Measurements from ENCODE around the gene HOXB3.

HOXB3 gene

DNA sequence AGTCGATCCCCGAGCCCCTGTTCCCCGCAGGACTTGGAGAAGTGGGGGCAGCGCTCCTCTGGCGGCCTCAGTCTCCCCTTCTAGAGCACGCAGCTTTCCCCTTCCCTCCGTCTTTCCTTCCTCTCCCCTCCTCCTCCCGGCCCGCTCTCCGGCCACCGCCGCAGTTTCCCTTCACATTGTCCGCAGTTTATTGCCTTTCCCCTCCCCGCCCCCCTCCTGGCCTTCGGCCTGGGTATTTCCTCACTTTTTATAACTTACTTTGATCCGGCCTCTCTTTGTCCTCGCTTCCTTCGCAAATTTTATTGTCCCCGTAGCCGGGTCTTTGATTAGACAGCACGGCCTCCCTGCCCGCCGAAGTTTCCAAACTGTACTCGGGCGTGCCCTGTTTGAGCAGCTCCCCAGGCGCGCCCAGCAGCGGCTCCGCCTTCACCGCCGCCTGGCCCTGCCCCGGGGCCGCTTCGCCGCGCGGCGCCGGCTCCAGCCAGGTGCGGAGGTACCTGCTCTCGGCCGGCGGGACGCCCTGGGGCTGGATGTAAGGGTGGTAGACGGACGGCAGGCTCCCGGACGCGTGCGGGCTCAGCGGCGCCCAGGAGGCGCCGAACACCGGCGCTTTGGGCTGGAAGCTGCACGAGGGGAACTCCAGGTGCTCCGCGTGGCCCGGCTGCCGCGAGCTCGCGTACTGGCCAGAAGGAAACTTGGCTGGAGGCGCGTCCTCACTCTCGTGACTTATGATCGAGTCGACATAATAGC, 35.6 kb upstream of the HOXB3 start:
- no peak for DNase-seq

DNA sequence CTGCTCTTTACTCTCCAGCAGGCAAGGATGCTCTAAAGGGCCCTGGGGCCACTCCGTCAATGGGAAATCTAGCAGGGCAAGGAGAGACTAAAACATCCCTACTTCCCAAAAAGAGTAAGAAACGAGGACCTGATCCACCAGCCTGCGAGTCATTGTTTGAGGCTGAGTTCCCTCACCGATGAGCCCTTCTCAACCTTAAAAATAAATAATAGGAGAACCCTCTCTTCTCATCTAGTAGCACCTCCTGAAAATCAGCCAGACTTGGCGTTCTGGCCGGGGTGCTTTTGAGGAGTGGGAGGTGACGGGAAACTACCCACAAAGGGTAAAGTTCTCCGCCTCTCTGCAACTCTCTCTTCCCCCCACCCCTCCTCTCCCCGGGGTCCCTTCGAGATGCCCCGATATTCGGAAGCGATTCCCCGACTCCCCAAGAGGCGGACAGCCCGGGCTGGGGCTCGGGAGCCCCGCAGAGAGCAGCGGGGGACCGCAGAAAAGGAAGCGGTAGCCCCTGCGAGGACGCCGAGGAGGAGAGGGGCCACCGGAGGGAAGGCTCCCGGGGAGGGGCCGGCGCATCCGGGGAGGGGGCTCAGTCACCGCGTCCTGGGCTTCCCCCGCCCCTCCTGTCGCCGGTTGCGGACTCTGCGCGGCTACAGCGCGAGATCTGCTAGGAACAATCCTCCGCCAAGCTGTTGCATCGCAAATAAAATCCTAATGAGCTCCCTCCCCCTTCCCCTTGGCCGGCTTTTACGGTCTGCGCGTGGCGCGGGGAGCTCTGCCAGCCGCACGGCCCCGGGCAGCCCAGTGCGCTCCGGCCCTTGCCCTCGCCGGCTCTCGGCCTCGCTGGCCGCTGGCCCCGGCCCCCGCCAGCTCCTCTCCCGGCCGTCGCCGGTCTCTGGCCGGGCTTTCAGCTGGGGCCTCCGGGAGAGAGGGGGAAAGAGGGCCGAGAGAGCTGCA, 34.8 kb upstream of the HOXB3 start:
- DNase-seq: no peak

DNA sequence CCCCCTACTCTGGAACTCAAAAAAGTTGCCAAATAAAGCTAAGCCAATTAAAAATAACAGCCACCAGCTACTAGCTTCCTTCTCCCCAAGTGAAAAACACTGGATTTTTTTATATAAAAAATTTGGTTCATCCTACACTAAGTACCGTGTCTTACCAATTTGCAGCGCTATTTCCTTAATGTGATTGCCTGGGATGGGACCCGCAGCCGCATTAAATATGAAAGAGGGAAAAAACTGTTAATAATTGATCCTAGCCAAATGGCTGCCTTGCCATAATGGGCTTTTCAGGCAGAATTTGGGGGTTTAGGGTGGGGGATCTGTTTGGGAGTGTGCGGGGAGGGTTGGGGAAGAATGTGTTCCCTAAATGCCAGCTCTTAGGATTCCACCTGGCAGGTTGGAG, 34.1 kb upstream of the HOXB3 start:
- DNase-seq: no peak

DNA sequence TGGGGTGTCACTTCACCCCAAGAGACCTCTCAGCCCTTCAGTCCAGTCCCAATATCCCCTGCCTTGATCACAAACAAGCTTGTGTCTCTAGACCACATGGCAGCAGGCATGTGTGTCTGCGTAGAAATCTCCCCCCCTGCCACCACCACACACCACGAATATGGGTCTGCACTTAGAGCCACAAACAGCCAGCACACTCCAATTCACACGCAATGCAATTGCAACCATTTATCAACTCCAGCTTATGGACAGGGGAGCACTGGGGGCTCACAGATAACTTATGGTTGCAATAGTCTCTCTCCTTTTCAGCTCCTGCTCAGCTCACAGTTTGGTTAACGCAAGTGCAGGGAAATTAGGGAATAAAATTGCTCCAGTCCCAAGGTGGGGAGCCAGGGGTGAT, 33.5 kb upstream of the HOXB3 start:
- DNase-seq: no peak

DNA sequence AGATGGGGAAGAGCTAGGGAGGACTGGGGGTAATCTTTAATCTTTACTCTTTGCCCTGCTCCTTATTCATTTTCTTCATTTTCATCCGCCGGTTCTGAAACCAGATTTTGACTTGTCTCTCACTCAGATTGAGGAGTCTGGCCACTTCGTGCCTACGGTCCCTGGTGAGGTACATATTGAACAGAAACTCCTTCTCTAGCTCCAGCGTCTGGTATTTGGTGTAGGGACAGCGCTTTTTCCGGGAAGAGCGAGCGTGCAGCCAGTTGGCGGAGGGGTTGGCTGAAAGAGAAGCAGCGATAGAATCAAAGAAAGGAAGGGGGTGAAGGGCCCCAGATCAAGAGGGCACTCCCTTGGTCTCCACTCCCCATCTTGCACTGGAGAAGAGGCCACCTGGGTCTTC, 32.8 kb upstream of the HOXB3 start:
- no peak for DNase-seq

DNA sequence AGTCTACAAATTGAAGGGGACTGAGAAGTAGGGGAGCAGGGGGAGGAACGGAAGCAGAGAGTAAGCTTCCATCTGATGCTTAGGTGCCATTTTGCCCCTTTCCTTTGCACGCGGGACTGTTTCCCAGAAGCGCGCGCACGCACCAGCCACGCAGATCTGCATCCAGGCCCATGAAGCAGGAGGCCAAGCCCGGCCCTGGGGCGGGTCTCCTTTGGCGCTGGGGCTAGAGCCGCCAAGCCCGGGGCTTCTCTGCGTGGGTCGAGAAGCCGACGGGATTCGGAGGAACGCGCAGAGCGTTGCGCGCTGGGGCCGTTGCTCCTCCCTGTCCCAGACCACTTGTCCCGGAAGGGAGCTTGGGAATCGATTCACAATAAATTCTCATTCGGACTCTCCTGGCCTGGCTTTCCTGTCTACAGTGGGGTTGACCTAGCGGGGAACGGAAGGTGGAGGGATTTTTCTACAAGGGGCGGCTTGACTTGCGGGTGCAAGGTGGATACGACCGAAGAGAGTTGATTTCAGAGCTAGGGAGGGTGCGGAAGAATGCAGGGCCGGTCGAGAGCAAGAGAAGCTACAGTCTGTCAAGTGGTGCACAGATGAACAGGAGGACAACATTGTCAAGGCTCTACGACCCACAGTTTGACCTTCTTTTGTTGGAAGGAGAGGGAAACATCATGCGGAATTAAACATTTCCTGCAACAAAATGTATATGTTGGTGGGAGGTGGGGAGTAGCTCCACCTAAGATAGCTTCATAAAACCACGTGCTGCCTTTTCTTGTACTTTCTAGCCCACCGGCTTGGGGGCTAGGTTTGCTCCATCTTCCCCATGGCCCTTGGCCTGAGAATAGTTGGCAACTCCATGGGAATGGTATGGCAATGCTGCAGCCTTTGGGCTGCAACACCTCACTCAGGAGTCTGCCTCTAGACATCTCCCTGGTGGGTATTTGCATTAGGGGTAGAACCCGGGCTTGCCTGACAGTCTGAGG, 31.7 kb upstream of the HOXB3 start:
- DNase-seq: no peak

DNA sequence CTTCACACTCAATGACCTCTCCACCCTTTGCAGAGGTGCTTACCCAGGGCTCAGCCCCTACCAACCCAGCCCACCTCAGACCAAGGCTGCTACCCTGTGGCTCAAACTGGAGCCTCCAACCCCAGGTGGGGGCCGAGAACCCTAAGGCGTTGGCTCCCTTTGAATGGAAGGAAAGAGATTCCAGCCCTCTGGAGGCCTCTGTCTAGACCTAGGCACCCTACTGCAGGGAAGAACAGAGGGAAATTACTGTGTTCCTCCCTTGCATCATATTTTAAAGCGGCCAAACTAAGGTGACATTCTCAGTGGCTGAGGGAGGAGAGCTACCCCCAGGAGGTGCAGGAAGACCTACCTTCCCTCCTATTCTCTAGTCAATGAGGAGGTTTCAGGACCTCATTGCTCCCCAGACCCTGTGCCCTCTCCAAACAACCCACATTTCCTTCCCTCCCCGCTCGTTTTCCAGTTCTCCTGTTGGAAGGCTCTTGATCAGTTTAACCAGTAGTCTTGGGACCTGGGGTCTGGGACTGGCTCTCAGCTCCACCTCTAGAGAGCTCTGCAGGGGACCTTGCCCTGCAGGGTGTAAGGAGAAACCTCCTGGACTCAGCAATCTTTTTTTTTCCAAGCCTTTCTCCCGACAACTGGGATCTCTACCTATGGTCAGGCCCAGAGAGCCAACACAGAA, 30.6 kb upstream of the HOXB3 start:
- DNase-seq: no peak

DNA sequence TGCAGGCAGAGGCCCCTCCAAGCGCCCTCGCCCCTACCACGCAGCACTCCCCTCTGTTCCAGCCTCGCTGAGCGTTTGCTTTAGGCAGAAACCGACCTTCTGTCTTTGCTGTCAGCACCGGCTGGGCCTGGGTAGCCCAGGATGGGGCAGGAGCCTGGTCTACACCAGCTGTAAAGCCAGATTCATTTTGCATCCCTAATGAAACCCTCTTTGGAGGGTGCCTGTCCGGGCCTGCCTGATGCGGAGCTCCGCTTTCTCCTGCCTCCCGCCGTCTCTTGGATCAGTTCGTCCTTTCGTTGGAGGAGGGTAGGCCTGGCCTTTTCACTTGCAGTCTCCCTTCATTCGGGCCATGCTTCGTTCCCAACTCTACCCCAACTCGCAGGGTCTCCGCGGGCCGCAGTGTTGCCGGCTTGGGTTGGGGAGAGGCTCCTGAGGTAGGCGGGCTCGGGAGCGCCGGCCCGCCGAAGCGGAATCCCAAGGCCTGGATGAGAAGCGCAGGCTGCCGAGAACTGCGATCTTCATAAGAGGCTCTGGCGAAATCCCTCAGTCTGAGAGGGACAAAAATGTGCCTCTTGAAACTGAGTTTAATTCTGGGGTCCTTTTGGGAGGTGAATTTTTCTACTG, 29.9 kb upstream of the HOXB3 start:
- no peak for DNase-seq

DNA sequence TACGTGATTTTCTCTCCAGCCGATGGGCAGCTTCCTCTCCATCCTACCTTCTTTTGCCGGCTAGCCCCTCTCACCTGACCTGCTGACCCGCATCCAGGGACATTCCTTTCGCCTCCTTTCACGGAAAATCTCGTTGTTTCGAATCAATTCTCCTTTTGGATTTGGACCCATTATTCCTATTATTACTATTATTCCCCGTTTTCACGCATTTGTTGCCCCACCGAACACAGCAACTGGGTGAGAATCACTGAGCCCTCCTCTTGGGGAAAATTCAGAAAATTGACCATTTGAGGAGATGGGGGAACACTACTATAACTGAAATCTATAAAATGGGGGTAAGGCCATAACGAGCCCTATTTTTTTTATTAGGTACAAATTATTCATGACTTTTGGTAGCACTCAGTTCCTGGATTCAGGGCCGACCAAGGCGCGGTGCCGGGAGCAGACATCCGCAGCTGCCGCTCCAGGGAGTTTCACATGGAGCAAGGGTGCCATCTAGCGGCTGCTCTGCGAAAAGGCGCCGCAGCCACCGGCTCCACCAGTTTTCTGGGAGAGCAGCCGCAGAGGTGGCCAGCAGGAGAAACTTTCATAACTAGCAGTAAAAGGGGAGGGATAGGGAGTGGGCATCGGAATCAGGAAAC, 28.3 kb upstream of the HOXB3 start:
- DNase-seq: peak; percentile 98

DNA sequence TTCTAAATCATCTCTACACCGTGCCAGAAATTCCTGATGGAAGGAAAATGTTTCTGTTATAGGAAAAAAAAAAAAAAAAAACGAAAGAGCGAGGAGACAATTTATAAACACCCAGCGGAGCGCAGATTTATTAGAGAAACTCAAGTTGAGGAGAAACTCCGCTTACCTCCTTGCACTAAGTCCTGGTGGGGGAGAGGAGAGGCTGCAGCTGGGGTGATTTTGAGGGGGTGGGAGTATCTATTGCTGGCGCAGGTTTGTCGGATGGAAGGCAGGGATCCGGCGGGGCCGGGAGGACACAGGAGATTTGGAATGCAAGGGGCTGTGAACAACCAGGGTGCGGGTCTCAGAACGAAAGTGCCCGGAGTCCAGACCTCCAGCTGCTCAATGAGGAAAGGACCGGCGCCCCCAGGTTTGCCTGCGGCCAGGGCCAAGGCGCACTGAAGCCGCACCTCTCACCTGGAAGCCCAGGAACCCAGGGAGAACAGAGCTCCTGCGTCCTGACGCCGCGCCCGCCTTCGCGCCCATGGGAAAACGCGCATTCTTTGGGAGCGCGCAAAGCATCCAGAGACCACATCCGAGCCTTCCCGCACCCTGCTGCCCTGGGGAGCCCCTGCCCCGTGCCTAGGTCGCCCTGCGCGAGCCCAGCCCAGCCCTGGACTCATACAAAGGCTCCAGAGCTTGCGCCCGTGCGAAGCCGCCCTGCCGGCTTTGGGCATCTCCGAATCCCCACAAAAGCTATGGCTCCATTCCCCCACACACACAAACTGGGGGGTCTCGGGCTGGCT, 27.6 kb upstream of the HOXB3 start:
- no peak for DNase-seq

DNA sequence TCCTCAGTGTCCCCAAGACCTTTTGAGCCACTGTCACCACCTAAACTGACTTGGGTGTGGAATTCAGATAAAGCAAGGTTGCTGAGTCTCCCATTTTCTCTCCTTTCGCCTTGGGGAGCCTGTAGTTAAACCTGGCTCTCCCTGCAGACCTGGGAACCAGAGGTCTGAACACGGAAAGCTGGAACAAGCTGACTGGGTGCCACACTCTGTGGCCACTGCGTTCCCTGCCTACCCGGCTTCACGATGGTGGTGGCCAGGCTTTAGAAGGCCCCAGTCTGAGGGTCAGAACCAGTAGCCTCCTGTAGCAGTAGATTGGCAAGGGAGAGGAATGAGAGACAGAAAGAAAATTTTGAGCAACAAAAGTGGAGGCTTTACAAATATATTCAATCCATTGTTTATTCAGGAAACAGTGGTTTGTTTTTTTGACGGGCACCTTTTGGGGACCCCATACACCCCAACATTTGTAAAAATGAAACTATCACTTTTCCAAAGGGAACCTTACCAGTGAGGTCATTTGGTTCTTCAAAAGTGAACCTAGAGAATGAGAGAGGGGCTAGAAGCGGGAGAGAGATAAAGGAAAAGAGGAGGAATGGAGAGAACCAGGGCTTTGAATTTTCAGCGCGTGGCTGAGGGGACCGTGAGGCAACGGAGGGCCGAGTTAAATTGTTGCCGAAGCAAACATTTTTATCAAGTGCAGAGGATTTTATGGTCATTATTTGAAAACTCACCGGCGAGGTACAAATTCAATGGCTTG, 26.9 kb upstream of the HOXB3 start:
- no peak for DNase-seq

DNA sequence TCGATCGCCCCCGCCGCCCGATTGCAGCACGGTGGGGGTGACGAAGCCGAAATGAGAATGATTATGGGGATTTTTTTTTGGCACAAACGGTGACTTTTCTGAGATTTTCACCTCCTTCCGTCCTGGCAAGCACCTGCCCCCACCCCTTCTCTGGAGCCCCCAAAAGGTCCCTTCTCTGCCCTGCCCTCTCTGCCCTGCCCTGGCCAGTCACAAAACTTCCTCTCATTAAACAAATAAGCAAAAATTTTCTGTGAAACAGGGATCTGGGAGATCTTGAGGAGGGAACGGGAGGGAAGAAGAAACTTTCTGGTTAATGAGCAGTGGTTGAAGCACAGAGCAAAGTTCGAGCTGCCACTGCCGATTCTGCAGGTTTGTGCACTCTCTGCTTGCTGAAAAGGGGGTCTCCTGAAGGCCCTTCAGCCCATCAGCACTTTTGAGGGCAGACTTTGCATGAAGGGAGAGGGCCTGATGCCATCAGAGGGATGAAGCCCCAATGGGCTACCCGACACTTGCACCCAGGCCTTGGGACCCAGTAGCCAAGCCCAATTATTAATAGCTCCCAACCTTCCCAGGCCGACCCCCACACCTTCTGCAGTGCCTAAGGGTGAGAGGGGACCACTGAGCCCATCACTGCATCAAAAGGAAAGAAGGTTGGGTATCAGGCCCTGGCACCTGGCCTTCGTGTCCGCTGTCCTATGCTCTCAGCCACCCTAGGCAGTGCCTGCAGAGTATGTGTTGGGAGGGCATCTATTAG, 26.1 kb upstream of the HOXB3 start:
- DNase-seq: no peak

DNA sequence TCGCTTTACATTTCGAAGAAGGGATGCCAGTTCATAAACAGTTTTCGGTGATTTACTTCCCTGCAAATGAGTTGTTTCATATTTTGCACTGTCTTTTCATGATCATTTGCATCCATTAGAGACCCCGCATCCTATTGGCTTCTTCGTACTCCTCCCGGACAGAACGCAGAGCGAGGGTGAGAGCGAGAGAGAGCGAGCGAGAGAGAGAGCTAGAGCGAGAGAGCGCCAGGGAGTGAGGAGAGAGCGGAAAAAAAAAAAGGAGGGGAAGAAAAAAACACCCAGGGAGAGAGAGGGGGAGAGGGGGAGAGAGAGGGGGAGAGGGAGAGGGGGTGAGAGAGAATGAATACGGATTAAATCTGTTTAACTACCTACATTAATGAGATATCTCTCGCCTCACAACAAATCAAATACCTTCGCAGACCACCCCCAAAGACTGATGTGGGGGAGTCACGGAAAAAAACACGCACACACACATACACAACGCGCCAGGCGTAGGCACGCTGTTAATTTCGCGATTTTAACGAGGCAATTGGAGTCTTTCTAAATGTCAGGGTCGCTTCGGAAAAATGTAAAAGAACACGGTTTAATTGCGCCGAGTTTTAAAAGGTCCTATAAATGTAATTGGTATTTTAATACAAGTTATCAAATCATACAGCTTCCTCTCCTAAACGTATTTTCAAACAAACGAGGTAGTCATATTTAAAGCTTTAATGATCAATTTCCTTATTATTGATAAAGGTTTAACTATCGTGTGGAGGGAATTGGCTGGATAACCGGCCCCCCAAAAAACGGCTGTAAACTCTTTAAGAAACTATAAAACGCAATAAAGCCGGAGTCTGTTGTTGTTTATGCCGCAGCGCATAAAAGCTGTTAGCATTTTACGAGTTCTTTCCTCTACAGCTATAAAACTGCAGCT, 25.3 kb upstream of the HOXB3 start, which contains the start of gene HOXB8:
Gene HOXB8, minus strand, starts transcription at position 246 of the 916 bp plus-strand sequence. CDS start 588 bp downstream, outside the sequence.
- no peak for DNase-seq

DNA sequence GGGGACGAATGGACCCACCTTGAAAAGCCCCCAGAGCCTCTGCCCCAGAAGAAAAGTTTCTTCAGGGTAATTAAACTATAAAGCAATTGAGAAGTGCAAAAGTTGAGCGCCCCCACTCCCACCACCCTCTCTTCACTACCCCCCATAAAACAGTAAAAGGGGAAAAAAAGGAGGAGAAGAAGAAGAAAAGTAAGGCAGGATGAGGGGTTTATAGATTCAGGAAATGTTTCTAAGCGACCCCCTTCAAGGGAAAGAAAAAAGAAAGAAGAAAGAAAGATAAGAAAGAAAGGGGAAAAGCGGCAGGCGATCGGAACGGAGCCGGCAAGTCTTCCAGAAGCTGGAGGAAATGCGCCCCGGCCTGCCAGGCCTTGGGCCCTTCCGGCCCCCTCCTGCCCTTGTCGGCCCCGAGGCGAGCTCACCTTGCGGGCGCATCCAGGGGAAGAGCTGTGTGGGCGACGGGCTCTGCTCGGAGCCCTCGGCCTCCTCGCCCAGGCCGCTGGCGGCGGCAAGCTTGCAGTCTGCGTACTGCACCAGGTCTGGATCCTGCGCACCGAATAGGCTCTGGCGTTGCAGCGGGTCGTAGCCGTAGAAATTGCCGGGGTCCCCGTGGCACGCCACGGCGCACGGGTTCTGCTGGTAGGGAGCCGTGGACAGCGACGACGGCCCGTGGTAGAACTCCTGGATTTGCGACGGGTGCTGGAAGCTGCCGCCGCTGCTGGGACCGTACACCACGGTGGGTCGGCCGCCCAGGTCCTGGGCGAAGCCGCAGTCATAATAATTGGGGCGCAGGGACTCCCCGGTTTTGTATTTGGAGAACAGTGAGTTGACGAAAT, 24.0 kb upstream of the HOXB3 start:
- no peak for DNase-seq

DNA sequence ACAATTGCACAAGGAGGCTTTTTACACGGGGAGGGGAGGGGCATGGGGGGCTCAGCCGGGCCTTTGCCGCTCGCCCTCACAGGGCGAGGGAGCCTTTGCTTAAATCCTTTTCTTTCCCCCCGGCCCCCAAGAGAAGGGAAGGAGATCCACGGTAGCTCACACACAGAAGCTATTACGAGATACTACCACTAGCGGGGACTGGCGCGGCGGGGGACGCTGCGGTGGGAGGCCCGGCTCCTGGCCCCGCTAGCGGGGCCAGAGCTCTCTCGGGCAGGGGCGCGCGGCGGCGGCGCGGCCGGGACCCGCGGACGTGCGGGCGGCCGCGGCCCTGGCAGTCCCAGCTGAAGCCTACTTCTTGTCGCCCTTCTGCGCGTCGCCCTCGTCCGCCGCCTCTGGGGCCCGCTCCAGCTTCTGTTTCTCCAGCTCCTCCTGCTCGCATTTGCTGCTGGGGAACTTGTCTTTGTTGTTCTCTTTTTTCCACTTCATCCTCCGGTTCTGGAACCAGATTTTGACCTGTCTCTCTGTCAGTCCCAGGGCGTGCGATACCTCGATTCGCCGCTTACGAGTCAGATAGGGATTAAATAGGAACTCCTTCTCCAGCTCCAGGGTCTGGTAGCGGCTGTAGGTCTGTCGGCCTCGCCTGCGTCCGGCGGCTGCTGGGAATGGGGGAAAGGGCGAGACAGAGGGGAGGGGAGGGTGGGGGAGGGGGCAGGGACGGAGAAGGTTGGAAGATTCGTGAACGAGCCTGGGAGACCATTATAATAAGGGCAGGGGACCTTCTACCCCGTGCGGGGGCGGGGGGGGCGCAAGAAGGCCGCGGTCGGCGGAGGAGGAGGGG, 23.0 kb upstream of the HOXB3 start:
- DNase-seq: no peak

DNA sequence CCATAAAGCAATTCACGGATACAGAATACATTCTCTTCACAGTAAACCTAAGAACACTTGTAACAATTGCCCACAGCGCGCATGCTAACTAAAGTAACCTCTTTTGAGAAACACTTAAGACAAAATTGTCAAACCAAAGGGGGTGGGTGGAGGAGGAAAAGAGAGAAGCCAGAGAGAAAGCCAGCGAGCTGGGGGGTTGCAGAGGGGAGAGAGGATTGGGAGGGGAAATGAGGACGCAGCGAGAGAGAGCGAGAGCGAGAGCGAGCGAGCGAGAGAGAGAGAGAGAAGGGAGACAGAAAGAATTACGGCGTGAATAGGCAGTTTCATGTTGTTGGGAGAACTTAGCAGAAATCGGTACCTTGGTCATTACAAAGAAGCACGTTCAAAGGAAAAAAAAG, 22.4 kb upstream of the HOXB3 start:
- DNase-seq: no peak
